CD14-positive monocyte (primary cell): ENCODE data around the gene SLIT3. TPM values are rescaled to one million over a fixed set of nuclear protein-coding genes. Genes with fewer than 3 reads are reported as not detected.

Experiments used
- DNase-seq, 3 donors: peaks; one replicate each; pipeline ENCODE4 v3.0.0-alpha.2; 2011 to 2022
- H2AFZ ChIP-seq: 2 replicates; pipeline ENCODE4 v1.6.0; 2012; ENCODE audit warnings: mild to moderate bottlenecking, low read depth, low read length, inconsistent platforms; ENCODE audit not compliant: insufficient read depth, poor library complexity, severe bottlenecking
- H3K27ac ChIP-seq, 2 donors: 1 replicate in 1 of 2; 2 replicates in 1 of 2; pipeline ENCODE4 v1.5.1; 2012 to 2013; ENCODE audit warnings: low read length in 2 of 2, control low read depth in 1 of 2, inconsistent platforms in 1 of 2, low read depth in 1 of 2, mild to moderate bottlenecking in 1 of 2
- H3K27me3 ChIP-seq, 2 donors: one replicate each; pipeline versions ENCODE4 v1.6.0 to v1.6.1; 2011 to 2013; ENCODE audit warnings: low read length in 2 of 2; ENCODE audit not compliant: control insufficient read depth in 2 of 2, insufficient read depth in 2 of 2
- H3K36me3 ChIP-seq, 2 donors: replicated peaks in 1 of 2; 1 replicate in 1 of 2; 2 replicates in 1 of 2; pipeline versions ENCODE4 v1.5.1 to v1.6.1; 2012 to 2013; ENCODE audit warnings: low read length in 2 of 2, control low read depth in 1 of 2, inconsistent platforms in 1 of 2, mild to moderate bottlenecking in 1 of 2; ENCODE audit not compliant: insufficient read depth in 2 of 2, control insufficient read depth in 1 of 2
- H3K4me1 ChIP-seq, 2 donors: 1 replicate in 1 of 2; 2 replicates in 1 of 2; pipeline versions ENCODE4 v1.5.1 to v1.6.1; 2012 to 2013; ENCODE audit warnings: low read length in 2 of 2, control low read depth in 1 of 2, inconsistent platforms in 1 of 2, mild to moderate bottlenecking in 1 of 2, moderate library complexity in 1 of 2; ENCODE audit not compliant: insufficient read depth in 2 of 2, control insufficient read depth in 1 of 2
- H3K4me2 ChIP-seq: replicated peaks from 2 replicates; pipeline ENCODE3; 2012; ENCODE audit warnings: low read length, moderate library complexity, mild to moderate bottlenecking; ENCODE audit not compliant: poor library complexity, severe bottlenecking; ENCODE audit errors: extremely low read depth
- H3K4me3 ChIP-seq, 3 experiments: fragments of 200-600 bp in 1 of 3; sonication (generic) in 1 of 3; replicated peaks in 1 of 3; 1 replicate in 2 of 3; 2 replicates in 1 of 3; pipeline ENCODE4 v1.5.1; 2011 to 2013; ENCODE audit warnings: low read length in 3 of 3, mild to moderate bottlenecking in 3 of 3, control low read depth in 2 of 3, low read depth in 2 of 3, inconsistent platforms in 1 of 3, moderate library complexity in 1 of 3
- H3K79me2 ChIP-seq: 2 replicates; pipeline ENCODE4 v1.6.0; 2012; ENCODE audit warnings: mild to moderate bottlenecking, control low read depth, inconsistent platforms, low read length, moderate library complexity; ENCODE audit not compliant: insufficient read depth
- H3K9ac ChIP-seq: 2 replicates; pipeline ENCODE4 v1.6.0; 2017; ENCODE audit warnings: low read length, mild to moderate bottlenecking; ENCODE audit not compliant: insufficient read depth, poor library complexity, severe bottlenecking
- H3K9me3 ChIP-seq, 2 donors: replicated peaks in 1 of 2; 1 replicate in 1 of 2; 2 replicates in 1 of 2; pipeline versions ENCODE4 v1.5.1 to v1.6.1; 2012 to 2013; ENCODE audit warnings: low read length in 2 of 2, control low read depth in 1 of 2; ENCODE audit not compliant: control insufficient read depth in 1 of 2, insufficient read depth in 1 of 2
- H4K20me1 ChIP-seq: 2 replicates; pipeline ENCODE4 v1.6.0; 2012; ENCODE audit warnings: mild to moderate bottlenecking, low read length, control low read depth, moderate library complexity; ENCODE audit not compliant: insufficient read depth
- H3K27ac Mint-ChIP-seq, 7 donors: one replicate each; pipeline ENCODE4 v1.8.0; 2020; ENCODE audit warnings: mild to moderate bottlenecking in 7 of 7, mixed read lengths in 7 of 7, moderate library complexity in 6 of 7, inconsistent platforms in 2 of 7
- H3K27me3 Mint-ChIP-seq, 3 donors: one replicate each; pipeline ENCODE4 v1.8.0; 2021 to 2022; ENCODE audit warnings: low read depth in 3 of 3, mild to moderate bottlenecking in 3 of 3, mixed read lengths in 3 of 3, moderate library complexity in 3 of 3, inconsistent platforms in 1 of 3
- H3K36me3 Mint-ChIP-seq, 2 donors: one replicate each; pipeline ENCODE4 v1.8.0; 2020; ENCODE audit warnings: mixed read lengths in 2 of 2, inconsistent platforms in 1 of 2, mild to moderate bottlenecking in 1 of 2
- H3K4me1 Mint-ChIP-seq: one replicate; pipeline ENCODE4 v1.8.0; 2020; ENCODE audit warnings: mild to moderate bottlenecking, mixed read lengths
- H3K4me3 Mint-ChIP-seq, 2 donors: one replicate each; pipeline ENCODE4 v1.8.0; 2020; ENCODE audit warnings: mild to moderate bottlenecking in 2 of 2, mixed read lengths in 2 of 2, moderate library complexity in 1 of 2
- H3K9me3 Mint-ChIP-seq, 7 donors: one replicate each; pipeline ENCODE4 v1.8.0; 2020 to 2022; ENCODE audit warnings: mixed read lengths in 7 of 7, mild to moderate bottlenecking in 6 of 7, moderate library complexity in 6 of 7, inconsistent platforms in 2 of 7
- CTCF ChIP-seq: fragments of 200-600 bp; IDR thresholded peaks from one replicate; pipeline ENCODE4 v1.8.0; 2022; ENCODE audit warnings: antibody characterized with exemption, mild to moderate bottlenecking
- WGBS: methylation state at CpG from one replicate; pipeline ENCODE4 v1.1.5; 2013; ENCODE audit warnings: missing lambda C conversion rate; ENCODE audit not compliant: insufficient coverage; 5-methylcytosine and 5-hydroxymethylcytosine counted together
- intact Hi-C, 2 donors: fragments of 100-400 bp; cut with micrococcal nuclease; formaldehyde crosslinking; loops; one replicate each; pipeline versions ENCODE4 v1.15.0 to v1.15.1; 2023
- polyA plus RNA-seq, 3 donors: library from polyadenylated mRNA; depleted of rRNA in 1 of 3; unstranded in 2 of 3; stranded (reverse) in 1 of 3; fragments of 300-500 nt in 2 of 3; fragments of >200 nt in 1 of 3; fragmentation: Illumina TruSeq in 2 of 3; gene quantifications; 1 replicate in 2 of 3; 2 replicates in 1 of 3; pipeline ENCODE4 v1.2.3, GENCODE V29; 2012 to 2021

SLIT3 gene
- polyA plus RNA-seq, 3 donors, result not detected

GRCh38 chr5:169265888-169266287, 35.1 kb downstream of the SLIT3 start:
- Mint-ChIP-seq H3K4me1 (no peaks in the 10 kb centered on the region), H3K36me3 (no peaks in the 10 kb centered on the region)
- no peak for TF ChIP-seq CTCF

GRCh38 chr5:169263591-169263990, 37.3 kb downstream of the SLIT3 start:
- Mint-ChIP-seq H3K4me1 (no peaks in the 10 kb centered on the region), H3K27ac (no peak overlapping the region), H3K9me3 (peaks cover 0 to 2% (median 0%) of the 10 kb centered on the region in 7 donors), H3K36me3 (no peaks in the 10 kb centered on the region), H3K4me3 (no peak overlapping the region), H3K27me3 (peaks cover 0 to 8% (median 6%) of the 10 kb centered on the region in 3 donors)
- Histone ChIP-seq H4K20me1 (no peaks in the 10 kb centered on the region), H3K36me3 (no peaks in the 10 kb centered on the region), H2AFZ (no peak overlapping the region), H3K9ac (no peak overlapping the region), H3K27ac (no peak overlapping the region), H3K9me3 (no peaks in the 10 kb centered on the region), H3K27me3 (no peaks in the 10 kb centered on the region), H3K79me2 (no peaks in the 10 kb centered on the region), H3K4me3 (no peak overlapping the region), H3K4me2 (no peak overlapping the region), H3K4me1 (no peaks in the 10 kb centered on the region)
- no peak for TF ChIP-seq CTCF
- WGBS, result 85% methylated on average over 5 of the region's 7 CpGs
- DNase-seq, result no peak
- intact Hi-C loops, result no loop called here

More at GRCh38 chr5:169265888-169266287, 35.1 kb downstream of the SLIT3 start:
- Mint-ChIP-seq H3K9me3 (peaks cover 0 to 1% (median 0%) of the 10 kb centered on the region in 7 donors), H3K27ac (no peak overlapping the region), H3K4me3 (no peak overlapping the region), H3K27me3 (peaks cover 0 to 8% (median 7%) of the 10 kb centered on the region in 3 donors)
- no peak for DNase-seq
- Histone ChIP-seq H3K9ac (no peak overlapping the region), H3K4me3 (no peak overlapping the region), H3K4me2 (no peak overlapping the region), H3K4me1 (no peaks in the 10 kb centered on the region), H3K27ac (no peak overlapping the region), H3K36me3 (no peaks in the 10 kb centered on the region), H2AFZ (no peak overlapping the region), H3K9me3 (no peaks in the 10 kb centered on the region), H4K20me1 (no peaks in the 10 kb centered on the region), H3K79me2 (no peaks in the 10 kb centered on the region), H3K27me3 (no peaks in the 10 kb centered on the region)
- no CpG with 5 or more reads among the region's 3 CpGs for WGBS
- intact Hi-C loops, result no loop called here
